ENCODE data around the gene ZNF793.

ZNF793 gene

DNA sequence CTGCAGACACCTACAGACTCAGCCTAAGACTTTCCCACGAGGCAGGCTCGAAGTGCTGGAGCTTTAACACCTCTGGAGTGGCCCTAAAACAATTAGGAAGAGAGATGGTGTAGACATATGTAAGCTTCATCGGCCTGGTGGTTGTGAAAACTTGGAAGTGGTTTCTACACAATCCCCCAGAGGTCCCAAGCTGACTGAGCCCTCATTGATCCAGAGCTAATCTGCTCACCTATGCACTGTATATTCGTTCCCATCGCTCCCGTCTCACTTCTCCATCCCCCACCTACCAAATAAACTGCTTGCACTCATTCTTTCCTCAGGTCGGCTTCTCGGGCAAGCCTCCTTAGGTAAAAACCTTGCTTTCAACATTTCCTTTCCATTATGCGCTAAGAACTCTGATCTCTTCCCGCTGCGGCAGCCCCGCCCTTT is 767 bp upstream of the ZNF793 start:
- Histone ChIP-seq H3K9ac (ENCODE audit: low read length) (no peak overlapping the region), H3K4me2 (ENCODE audit: low read depth, low read length, poor library complexity, severe bottlenecking) (no peak overlapping the region), H3K27me3 (ENCODE audit: low read length) (no peaks in the 10 kb centered on the region)

DNA sequence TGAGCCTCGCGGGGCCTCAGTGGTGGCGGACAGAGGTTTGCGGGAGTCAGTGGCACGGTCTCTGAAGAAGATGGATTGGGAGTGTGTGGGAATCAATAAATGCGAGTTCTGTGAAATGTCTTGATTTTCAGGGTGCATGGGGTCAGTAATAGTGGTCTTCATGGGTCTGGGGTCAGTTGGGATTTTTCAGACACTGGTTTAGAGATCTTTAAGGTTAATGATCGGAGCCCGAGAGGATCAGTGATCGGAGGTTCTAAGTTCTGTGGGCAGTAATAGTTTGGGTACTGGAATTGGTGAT is 377 bp downstream of the ZNF793 start:
- no peak for TF ChIP-seq EZH2phosphoT487 (conservative IDR thresholded peaks at IDR 0.05; ENCODE audit: low read length)
- TF ChIP-seq, protein P1, sequence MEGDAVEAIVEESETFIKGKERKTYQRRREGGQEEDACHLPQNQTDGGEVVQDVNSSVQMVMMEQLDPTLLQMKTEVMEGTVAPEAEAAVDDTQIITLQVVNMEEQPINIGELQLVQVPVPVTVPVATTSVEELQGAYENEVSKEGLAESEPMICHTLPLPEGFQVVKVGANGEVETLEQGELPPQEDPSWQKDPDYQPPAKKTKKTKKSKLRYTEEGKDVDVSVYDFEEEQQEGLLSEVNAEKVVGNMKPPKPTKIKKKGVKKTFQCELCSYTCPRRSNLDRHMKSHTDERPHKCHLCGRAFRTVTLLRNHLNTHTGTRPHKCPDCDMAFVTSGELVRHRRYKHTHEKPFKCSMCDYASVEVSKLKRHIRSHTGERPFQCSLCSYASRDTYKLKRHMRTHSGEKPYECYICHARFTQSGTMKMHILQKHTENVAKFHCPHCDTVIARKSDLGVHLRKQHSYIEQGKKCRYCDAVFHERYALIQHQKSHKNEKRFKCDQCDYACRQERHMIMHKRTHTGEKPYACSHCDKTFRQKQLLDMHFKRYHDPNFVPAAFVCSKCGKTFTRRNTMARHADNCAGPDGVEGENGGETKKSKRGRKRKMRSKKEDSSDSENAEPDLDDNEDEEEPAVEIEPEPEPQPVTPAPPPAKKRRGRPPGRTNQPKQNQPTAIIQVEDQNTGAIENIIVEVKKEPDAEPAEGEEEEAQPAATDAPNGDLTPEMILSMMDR (IDR thresholded peaks at IDR 0.05; ENCODE audit: insufficient read depth, low read length, poor library complexity, severe bottlenecking) = no peak
- Histone ChIP-seq H3K4me2 (ENCODE audit: low read depth, low read length, poor library complexity, severe bottlenecking) (no peak overlapping the region), H3K9ac (ENCODE audit: low read length) (no peak overlapping the region), H2AFZ (ENCODE audit: low read depth, low read length, severe bottlenecking) (no peak overlapping the region), H3K9me2 (replicated peaks; ENCODE audit: insufficient read depth, low read length) (no peaks in the 10 kb centered on the region), H3F3A (ENCODE audit: insufficient read depth) (no peaks in the 10 kb centered on the region), H3K36me3 (ENCODE audit: low read length) (no peaks in the 10 kb centered on the region), H3K79me2 (ENCODE audit: insufficient read depth, low read length) (no peaks in the 10 kb centered on the region), H3K4me3 (ENCODE audit: insufficient read depth, low read length, poor library complexity, severe bottlenecking) (no peak overlapping the region), H3K9me3 (ENCODE audit: insufficient read depth, low read length) (peaks cover 22% of the 10 kb centered on the region; the same call in 1 of the 2 replicates), H3K27ac (ENCODE audit: low read depth, low read length) (no peak overlapping the region), H4K20me1 (ENCODE audit: low read depth, low read length) (no peaks in the 10 kb centered on the region), H3K27me3 (ENCODE audit: low read length) (no peaks in the 10 kb centered on the region)

More for the DNA sequence above, 767 bp upstream of the ZNF793 start:
- Histone ChIP-seq H3K79me2 (ENCODE audit: insufficient read depth, low read length) (no peaks in the 10 kb centered on the region), H4K20me1 (ENCODE audit: low read depth, low read length) (no peaks in the 10 kb centered on the region), H2AFZ (ENCODE audit: low read depth, low read length, severe bottlenecking) (no peak overlapping the region), H3K9me3 (ENCODE audit: insufficient read depth, low read length) (peaks cover 22% of the 10 kb centered on the region; the same call in 1 of the 2 replicates), H3K4me3 (ENCODE audit: insufficient read depth, low read length, poor library complexity, severe bottlenecking) (no peak overlapping the region), H3K27ac (ENCODE audit: low read depth, low read length) (no peak overlapping the region), H3K36me3 (ENCODE audit: low read length) (no peaks in the 10 kb centered on the region), H3F3A (ENCODE audit: insufficient read depth) (no peaks in the 10 kb centered on the region), H3K9me2 (replicated peaks; ENCODE audit: insufficient read depth, low read length) (no peaks in the 10 kb centered on the region)
- TF ChIP-seq, protein P1 (IDR thresholded peaks at IDR 0.05; ENCODE audit: insufficient read depth, low read length, poor library complexity, severe bottlenecking) = no peak
- no peak for TF ChIP-seq EZH2phosphoT487 (conservative IDR thresholded peaks at IDR 0.05; ENCODE audit: low read length)

DNA sequence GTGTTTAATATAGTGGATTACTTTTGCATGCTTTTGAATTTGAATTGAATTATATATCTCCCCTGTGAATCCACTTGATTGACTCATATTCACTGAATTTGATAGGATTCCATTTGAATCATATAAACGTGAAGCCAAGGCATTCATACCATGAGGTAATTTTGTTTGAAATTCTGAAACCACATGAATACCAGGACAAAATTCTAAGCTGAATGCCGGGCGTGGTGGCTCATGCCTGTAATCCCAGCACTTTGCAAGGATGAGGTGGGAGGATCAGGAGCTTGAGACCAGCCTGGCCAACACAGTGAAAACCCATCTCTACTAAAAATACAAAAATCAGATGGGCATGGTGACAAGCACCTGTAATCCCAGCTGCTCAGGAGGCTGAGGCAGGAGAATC is 4.4 kb downstream of the ZNF793 start:
- TF ChIP-seq, protein P1 (IDR thresholded peaks at IDR 0.05; ENCODE audit: insufficient read depth, low read length, poor library complexity, severe bottlenecking) = no peak
- no peak for TF ChIP-seq EZH2phosphoT487 (conservative IDR thresholded peaks at IDR 0.05; ENCODE audit: low read length)
- no peak overlapping the region for H3K9ac ChIP-seq (ENCODE audit: low read length)
- H3K79me2 ChIP-seq (ENCODE audit: insufficient read depth, low read length) = no peaks in the 10 kb centered on the region
- H3K4me3 ChIP-seq (ENCODE audit: insufficient read depth, low read length, poor library complexity, severe bottlenecking) = no peak overlapping the region
- no peak overlapping the region for H3K4me2 ChIP-seq (ENCODE audit: low read depth, low read length, poor library complexity, severe bottlenecking)
- peaks cover 19% of the 10 kb centered on the region; the same call in 1 of the 2 replicates for H3K9me3 ChIP-seq (ENCODE audit: insufficient read depth, low read length)
- no peak overlapping the region for H3K27ac ChIP-seq (ENCODE audit: low read depth, low read length)
- no peaks in the 10 kb centered on the region for H3K36me3 ChIP-seq (ENCODE audit: low read length)
- H3K27me3 ChIP-seq (ENCODE audit: low read length) = no peaks in the 10 kb centered on the region
- no peaks in the 10 kb centered on the region for H4K20me1 ChIP-seq (ENCODE audit: low read depth, low read length)
- no peaks in the 10 kb centered on the region for H3F3A ChIP-seq (ENCODE audit: insufficient read depth)
- H2AFZ ChIP-seq (ENCODE audit: low read depth, low read length, severe bottlenecking) = no peak overlapping the region
- no peaks in the 10 kb centered on the region for H3K9me2 ChIP-seq (replicated peaks; ENCODE audit: insufficient read depth, low read length)

All from SU-DHL-6 (cell line).